NAMALWA (cell line): ENCODE measurements around the gene TMBIM4.
A peak's percentile ranks its signal among the peaks of the same experiment; 100 is the strongest.
"Not testable (repeated sequence)": the region's sequence is repeated elsewhere in the genome, so short reads cannot be mapped to it uniquely, and the experiment has no call there.

Experiments
- DNase-seq: peaks from one replicate; pipeline ENCODE4 v3.0.0-alpha.2; 2015; ENCODE audit warnings: low spot score

Gene TMBIM4

DNA sequence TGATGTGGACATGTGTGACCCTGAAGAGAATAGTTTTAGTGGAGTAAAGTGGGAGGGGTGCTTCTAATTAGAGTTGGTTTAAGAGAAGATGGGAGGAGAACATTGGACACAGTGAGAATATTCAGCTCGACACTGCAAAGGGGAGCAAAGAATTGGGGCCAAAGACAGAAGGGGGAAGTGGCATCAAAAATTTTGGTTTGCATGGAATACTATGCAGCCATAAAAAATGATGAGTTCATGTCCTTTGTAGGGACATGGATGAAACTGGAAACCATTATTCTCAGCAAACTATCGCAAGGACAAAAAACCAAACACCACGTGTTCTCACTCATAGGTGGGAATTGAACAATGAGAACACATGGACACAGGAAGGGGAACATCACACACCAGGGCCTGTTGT, 15.0 kb upstream of the TMBIM4 start:
- not testable (repeated sequence) for DNase-seq

DNA sequence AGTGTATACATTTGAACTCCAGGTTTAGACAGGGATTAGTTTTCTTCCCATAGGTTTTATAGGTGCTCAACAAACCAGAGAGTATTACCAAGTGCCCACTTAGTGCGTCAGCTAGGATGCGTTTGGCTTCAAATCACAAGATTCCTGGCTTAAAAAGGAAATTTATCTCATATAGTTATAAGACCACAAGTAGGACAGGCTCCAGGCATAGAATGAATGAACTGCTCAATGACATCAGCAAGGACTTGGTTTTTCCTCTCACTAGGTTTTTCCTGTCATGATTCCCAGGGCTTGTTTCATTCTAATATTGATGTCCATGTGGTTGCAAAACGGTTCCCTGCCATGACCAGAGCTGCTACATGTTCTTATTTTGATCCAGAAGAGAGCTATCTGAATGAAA, 13.2 kb upstream of the TMBIM4 start:
- DNase-seq, result no peak

DNA sequence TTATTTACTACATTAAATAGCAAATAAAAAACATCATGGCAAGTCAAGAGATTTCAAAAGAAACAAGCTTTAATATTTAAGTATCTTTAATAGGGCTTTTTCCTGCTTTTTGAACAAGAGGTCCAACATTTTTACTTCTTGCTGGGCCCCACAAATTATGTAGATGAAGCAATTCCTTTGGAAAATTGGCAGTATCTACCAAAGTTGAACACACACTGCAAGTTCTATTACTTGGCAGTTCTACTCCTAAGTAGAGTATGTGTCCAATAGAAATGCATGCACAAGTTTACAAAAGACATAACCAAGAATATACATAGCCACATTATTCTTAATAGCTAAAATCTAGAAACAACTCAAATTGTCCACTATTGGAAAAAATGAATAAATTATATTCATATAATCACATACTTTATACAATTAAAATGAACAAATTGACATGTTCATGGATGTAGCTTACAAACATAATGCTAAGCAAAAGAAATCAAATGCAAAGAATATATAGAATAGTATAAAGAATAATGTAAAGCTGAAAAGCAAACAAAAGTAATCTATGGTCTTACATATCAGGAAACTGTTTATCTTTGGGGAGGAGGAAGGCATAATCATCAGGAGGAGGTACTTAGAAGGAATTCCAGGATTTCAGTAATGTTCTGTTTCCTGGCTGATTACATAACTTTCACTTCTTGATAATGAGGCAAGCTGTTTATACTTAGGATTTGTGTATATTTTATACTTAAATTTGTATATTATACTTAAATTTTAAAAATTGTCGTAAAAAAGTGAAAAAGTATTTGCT, 6.5 kb upstream of the TMBIM4 start:
- DNase-seq, result no peak

DNA sequence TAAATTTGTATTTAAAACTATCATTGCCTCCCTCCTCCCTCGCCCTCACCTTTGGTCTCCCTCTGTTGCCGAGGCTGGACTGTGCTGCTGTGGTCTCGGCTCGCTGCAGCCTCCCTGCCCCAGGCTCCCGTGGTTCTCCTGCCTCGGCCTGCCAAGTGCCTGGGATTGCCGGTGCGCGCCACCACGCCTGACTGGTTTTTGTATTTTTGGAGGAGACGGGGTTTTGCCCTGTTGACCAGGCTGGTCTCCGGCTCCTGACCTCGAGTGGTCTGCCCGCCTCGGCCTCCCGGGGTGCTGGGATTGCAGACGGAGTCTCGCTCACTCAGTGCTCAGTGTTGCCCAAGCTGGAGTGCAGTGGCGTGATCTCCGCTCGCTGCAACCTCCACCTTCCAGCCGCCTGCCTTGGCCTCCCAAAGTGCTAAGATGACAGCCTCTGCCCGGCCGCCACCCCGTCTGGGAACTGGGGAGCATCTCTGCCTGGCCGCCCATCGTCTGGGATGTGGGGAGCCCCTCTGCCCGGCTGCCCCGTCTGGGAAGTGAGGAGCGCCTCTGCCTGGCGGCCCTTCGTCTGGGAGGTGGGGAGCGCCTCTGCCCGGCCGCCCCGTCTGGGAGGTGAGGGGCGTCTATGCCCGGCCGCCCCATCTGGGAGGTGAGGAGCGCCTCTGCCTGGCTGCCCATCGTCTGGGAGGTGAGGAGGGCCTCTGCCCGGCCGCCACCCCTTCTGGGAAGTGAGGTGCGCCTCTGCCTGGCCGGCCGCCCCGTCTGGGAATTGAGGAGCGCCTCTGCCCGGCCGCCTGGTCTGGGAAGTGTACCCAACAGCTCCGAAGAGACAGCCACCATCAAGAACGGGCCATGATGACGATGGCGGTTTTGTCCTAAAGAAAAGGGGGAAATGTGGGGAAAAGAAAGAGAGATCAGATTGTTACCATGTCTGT, 4.9 kb upstream of the TMBIM4 start:
- DNase-seq, result not testable (repeated sequence)

DNA sequence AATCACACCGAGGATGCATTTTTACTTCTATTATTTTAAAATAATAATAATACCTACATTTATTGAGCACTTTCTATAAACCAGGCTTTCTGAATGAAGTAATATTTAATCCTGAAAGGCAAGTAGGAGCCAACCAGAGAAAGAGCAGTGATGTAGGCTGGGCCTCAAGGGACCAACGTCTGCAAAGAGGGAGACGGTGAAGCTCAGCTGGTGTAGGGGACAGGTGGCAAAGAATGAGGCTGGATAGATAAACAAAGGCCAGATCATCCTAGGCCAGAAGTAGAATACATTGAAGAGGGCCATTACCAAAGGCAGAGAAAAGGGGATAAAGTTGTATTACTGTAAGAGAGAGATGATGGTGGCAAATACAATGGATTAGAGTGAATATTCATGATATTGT, 810 bp upstream of the TMBIM4 start:
- DNase-seq, result no peak

DNA sequence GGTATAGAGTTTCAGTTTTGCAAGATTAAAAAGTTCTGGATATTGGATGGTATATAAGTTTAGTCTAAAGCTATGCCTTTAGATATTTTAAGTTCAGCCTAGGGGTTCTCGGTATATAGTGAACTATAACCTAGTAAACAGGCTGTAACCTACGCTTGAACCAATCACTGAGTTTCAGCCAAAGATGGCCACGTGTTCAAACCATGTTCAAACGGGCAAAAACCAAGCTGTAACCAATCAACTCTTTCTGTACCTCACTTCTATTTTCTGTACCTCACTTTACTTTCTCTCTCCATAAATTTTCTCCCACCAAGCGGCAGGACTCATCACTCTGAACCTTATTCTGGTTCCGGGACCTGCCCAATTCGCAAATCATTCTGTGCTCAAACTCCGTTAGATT, 1.4 kb downstream of the TMBIM4 start:
- DNase-seq, result peak; percentile 17

DNA sequence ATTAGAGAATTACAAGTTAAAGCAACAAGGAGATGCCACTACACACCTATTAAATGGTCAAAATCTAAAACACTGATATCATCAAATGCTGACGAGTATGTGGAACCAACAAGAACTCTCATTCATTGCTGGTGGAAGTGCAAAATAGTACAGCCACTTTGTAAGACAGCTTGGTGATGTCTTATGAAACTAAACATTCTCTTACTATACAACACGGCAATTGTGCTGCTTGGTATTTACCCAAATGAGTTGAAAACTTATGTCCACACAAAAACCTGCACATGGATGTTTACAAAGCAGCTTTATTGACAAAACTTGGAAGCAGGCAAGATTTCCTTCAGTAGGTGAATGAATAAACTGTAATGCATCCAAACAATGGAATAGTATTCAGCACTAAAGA, 3.2 kb downstream of the TMBIM4 start:
- no peak for DNase-seq

DNA sequence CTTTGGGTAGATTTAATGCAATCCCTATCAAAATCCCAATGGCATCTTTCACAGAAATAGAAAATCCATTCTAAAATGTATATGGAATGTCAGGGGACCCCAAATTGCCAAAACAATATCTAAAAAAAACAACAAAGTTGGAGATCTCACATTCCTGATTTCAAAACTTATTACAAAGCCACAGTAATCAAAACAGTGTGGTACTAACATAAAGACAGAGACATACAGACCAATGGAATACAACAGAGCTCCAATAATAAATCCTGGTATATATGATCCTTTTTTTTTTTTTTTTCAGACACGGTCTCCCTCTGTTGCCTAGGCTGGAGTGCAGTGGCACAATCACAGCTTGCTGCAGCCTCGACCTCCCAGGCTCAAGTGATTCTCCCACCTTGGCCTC, 4.7 kb downstream of the TMBIM4 start:
- DNase-seq, result no peak

DNA sequence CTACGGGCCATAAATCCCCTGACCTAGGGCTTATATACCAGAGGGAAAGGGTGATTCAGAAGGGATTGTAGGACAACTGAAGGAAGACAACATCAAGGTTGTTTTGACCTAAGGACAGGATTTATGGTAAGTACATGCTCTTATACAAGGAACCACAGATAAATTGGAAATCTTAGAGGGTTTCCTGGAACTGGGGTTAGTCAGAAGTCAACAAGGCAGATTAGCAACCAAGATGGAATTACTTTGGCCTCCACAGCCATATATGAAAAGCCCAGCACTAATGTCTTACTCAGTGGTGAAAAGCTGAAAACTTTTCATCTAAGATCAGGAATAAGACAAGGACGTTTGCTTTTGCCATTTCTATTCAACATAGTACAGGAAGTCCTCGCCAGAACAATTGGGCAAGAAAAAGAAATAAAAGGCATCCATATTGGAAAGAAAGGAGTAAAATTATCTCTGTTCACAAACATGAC, 5.4 kb downstream of the TMBIM4 start:
- DNase-seq, result no peak

DNA sequence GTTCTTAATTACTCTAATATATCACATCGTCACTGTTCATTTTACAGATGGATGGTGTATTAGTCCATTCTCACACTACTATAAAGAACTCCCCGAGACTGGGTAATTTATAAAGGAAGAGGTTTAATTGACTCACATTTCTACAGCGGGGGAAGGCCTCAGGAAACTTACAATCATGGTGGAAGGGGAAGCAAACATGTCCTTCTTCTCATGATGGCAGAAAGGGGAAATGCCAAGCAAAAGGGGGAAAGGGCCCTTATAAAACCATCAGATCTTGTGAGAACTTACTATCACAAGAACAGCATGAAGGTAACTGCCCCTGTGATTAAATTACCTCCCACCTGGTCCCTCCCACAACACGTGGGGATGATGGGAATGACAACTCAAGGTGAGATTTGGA, 6.5 kb downstream of the TMBIM4 start:
- DNase-seq, result no peak

DNA sequence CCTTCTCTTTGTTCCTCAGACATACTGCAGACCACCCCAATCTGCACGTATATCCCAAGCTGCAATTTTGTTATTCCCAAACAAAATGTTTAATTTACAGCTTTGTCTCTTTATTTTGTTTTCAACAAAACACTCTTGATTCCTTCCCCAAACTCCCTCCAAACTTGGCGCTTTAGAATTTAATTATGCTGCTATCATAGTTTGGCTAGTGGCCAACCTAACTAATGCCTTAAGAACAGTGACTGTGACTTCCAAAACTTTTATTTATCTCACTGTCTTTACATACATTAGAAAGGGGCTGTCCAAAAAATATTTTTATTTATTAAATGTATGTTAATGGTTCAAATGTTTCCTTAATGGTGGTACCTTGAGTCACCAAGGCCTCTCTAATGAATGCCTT, 7.1 kb downstream of the TMBIM4 start:
- no peak for DNase-seq

DNA sequence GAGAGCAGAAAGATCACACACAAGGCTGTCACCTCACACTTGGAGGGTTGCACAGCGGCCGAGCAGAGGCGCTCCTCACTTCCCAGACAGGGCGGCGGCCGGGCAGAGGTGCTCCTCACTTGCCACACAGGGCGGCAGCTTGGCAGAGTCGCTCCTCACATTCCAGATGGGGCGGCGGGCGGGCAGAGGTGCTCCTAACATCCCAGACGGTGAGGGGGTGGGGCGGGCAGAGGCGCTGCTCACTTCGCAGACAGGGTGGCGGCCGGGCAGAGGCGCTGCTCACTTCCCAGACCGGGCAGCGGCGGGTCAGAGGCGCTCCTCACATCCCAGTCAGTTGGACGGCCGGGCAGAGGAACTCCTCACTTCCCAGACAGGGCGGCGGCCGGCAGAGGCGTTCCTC, 9.1 kb downstream of the TMBIM4 start:
- DNase-seq, result no peak

DNA sequence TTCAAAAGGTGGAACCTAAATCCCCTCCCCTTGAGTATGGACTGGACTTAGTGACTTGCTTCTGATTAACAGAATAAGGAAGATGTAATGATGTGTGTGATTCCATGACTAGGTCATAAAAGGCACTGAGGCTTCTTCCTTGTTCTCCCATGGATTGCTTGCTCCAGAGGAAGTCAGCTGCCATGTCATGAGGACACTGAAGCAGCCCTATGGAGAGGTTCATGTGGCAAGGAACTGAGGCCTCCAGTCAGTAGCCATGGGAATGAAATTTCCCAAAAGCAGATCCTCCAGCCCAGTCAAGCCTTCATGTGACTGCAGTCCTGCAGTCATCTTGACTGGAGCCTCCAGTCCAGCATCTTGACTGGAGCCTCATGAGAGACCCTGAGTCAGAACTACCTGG, 10.7 kb downstream of the TMBIM4 start:
- no peak for DNase-seq

DNA sequence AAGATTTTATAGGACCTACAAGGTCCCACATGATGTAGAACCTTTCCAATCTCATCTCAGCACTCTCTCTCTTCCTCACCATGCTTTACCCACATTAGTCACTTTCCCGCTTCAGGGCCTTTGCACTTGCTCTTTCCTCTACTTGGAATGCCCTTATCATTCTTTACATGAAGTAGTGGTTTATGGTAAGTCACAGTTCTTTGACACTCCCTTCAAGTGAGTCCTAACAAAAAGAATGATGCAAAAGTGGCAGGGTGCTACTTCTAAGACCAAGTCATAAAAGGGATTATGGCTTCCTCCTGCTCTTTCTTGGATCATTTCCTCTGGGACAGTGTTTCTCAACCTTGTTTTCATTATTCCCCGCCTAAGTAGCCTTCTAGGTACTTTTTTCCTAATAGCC, 13.1 kb downstream of the TMBIM4 start:
- no peak for DNase-seq

DNA sequence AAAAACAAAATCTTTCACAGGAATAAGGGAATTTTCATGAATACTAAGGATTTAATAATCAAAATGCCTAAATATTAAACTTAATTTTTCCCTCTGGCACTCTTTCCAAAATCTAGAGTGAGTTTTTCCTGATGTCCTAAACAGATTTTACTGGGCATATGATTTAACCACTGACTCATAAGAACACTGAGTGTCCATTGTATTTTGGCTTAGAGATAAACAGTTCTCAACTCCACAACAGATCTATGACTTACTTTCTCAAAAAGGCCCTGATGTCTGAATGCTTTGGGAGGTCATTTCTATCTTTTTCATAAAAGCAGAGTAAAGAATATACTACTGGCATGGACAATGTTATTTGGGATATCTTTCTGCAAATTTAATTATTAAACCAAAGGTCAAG, 15.0 kb downstream of the TMBIM4 start:
- DNase-seq, result no peak

DNA sequence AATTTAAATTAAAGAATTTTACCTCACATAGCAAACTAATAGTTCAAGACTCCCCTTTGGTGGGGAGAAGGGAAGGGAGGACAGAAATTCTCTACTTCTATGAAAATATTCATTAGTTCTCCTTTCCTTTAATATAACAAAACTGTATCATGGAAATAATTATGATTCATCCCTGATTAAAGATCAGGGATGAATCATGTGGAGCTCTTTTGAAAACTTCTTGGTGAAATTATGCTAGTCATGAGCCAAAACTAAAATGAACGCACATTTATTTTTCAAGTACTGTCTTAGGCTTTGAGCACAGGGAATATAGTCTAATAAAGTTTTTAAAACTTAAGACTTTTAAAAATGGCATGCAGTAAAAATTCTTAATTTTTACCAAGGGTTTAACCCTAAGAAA, 17.1 kb downstream of the TMBIM4 start:
- DNase-seq, result no peak

DNA sequence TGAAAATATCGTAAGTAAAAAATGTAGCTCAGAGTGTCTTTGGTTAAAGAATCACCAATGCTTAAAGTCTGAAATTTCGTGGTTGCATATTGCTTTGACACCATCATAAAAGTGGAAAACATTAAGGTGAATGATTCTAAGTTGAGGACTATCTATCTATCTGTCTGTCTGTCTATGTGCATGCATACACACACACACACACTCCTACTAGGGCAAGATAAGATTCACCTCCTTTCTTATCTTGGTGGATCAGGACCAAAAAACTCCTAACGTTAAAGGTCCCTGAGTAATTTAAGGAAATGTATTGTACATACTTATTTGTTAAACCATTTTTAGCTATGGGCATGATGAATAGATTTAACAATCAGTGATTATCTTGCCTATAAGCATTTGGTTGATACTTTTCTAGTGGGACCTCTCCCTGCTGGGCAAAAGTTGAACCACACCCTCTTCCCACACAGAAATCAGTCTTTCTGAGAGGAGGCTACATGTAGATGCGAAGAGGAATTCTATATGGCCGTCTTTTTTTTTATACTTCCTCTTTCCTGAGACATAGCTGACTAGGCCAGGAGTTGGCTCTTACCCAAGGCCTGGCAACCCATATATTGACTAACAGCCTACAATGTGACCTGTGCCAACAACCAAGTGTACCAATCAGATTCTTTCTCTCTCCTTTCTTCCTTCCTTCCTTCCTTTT, 19.9 kb downstream of the TMBIM4 start:
- peak; percentile 30 for DNase-seq

DNA sequence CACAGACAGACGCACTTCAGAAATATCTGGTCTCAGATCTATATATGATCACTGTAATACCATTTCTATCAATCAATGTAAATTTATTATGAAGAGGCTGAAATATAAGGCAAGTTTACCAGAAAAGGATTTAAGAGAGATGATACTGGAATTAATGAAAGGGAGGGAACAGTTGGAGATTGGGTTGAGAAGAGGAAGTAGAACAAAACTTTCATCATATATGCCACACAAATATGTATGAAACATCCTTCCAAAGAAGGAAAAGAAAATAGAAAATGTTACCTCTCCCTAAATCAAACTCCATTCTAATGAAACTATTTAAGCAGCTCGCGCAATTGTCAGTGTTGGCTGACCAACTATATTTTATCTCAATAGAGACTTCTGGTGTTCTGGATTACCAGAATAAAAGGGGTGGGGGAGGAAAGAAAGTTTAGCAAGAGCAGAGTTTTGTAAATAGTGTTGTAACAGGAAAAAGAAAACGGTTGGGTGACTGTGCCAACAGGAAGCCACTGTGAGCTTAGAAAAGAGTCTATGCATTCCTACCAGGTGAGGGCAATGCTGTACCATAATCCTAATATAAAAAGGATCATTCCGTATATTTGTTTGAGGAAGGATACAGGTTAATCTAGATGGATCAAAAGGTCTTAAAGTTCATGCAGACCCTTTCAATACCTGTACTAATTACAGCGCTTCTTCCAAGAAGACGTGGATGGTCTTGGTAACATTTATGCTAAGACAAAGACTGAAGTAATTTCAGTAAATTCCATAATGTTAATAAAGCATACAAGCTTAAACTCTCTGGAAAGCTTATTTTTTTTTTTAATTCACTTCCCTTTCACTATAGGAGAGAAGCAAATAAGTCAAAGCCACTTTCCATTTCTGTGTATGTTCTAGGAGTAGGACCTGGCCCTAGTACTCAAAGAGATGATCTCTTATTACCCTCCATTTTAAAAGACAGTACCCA, 24.7 kb downstream of the TMBIM4 start:
- DNase-seq, result peak; percentile 59

DNA sequence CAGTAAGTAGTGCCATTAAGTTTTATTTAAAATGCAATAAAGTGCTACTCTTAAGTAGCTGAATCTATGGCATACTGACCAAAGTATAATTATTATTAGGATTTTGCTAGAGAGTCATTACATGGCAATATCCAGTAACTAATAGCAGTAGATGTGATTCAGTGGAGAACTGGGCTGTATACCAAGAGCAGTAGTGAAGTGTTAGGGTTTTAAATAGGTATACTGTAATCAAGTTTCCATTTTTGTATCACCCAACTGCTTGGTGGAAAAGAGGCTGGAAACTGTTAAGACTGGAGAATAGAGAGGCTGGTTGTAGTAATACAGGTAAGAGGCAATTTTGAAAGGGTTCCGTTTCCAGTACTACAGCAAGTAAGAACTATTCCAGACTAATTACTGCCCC, 25.9 kb downstream of the TMBIM4 start:
- no peak for DNase-seq

DNA sequence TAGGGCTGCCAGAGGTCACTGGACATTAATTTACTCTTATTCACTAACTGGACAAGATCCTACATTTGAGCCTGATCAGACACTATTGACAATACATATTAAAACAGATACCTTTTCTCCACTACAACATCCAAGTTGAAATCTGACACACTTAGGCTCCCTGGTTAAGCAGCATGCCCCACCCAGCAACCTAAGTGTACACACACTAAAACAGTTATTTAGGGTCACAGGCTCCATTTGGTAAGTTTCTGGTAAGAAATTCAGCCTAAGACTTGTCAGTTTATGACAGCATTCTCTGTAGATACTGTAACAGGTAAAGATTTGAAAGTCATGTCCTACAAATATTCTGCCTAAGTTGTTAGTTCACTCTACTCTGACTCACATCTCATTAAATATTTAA, 27.0 kb downstream of the TMBIM4 start:
- DNase-seq, result no peak

DNA sequence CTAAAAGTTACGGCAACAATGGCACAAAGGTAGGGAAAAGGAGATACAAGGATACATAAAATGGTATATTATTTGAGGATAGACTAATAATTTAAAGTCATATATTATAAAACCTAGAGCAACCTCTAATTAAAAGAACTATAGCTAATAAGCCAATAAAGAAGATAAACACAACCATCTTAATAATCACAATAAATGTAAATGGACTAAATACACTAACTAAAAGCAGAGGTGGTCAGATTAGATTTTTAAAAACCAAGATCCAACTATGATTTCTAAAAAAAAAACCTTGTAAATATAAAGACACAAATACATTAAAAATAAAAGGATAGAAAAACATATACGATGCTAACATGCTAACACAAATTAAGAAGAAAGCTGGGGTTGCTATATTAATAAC, 28.5 kb downstream of the TMBIM4 start:
- no peak for DNase-seq
